IMR-90 (cell line): Measurements from ENCODE around the gene TSPAN4. TPM values are rescaled to one million over a fixed set of nuclear protein-coding genes. Genes with fewer than 3 reads are reported as not detected.
A peak's percentile ranks its signal among the peaks of the same experiment; 100 is the strongest.

Experiments
- ATAC-seq: fragments of 200-7000 bp; cut with Tn5 transposase; 2 replicates; pipeline ENCODE4 v1.9.1; 2020; ENCODE audit warnings: low read depth, mild to moderate bottlenecking, moderate library complexity
- BruUV-seq: library from RNA; stranded (reverse); fragments of 400-500 nt; replicated peaks from 2 replicates; lab custom pipeline; 2021; lab: Mats Ljungman, UMichigan
- CTCF ChIA-PET: fragments of 300-600 bp; formaldehyde crosslinking; extraction: SDS; loops from one replicate; lab custom pipeline; 2021; ENCODE audit warnings: antibody characterized with exemption; lab: Yijun Ruan, JAX
- POLR2A ChIA-PET: fragments of 300-600 bp; sonication (Branson Sonifier 250); formaldehyde crosslinking; loops from one replicate; lab custom pipeline; 2022; ENCODE audit warnings: antibody characterized with exemption; ENCODE audit not compliant: unreplicated experiment; lab: Charles Lee
- DNase-seq: peaks from one replicate; pipeline ENCODE4 v3.0.0; 2013
- H2AFZ ChIP-seq: replicated peaks from 2 replicates; pipeline ENCODE3; 2013; ENCODE audit warnings: low read length, mild to moderate bottlenecking; ENCODE audit not compliant: poor library complexity
- H2AK5ac ChIP-seq: 2 replicates; pipeline ENCODE4 v1.6.1; 2013; ENCODE audit warnings: low read depth, low read length, inconsistent platforms
- H2AK9ac ChIP-seq: replicated peaks from 2 replicates; pipeline ENCODE3; 2013; ENCODE audit warnings: mild to moderate bottlenecking, low read depth, low read length, moderate library complexity; ENCODE audit not compliant: poor library complexity
- H2BK120ac ChIP-seq: 2 replicates; pipeline ENCODE4 v1.6.1; 2013; ENCODE audit warnings: low read depth, low read length, inconsistent platforms
- H2BK15ac ChIP-seq: 3 replicates; pipeline ENCODE4 v1.6.1; 2013; ENCODE audit warnings: low read depth, low read length, inconsistent platforms
- H2BK20ac ChIP-seq: 2 replicates; pipeline ENCODE4 v1.6.1; 2013; ENCODE audit warnings: low read depth, mild to moderate bottlenecking, inconsistent platforms, low read length, moderate library complexity
- H2BK5ac ChIP-seq: 2 replicates; pipeline ENCODE4 v1.6.1; 2013; ENCODE audit warnings: mild to moderate bottlenecking, low read depth, low read length, inconsistent platforms; ENCODE audit not compliant: poor library complexity, severe bottlenecking
- H3K14ac ChIP-seq: replicated peaks from 2 replicates; pipeline ENCODE4 v1.6.1; 2013; ENCODE audit warnings: low read depth, low read length, inconsistent platforms
- H3K18ac ChIP-seq: 2 replicates; pipeline ENCODE4 v1.6.1; 2013; ENCODE audit warnings: low read depth, low read length, control low read depth
- H3K23ac ChIP-seq: 2 replicates; pipeline ENCODE4 v1.6.1; 2013; ENCODE audit warnings: low read depth, low read length, inconsistent platforms
- H3K27ac ChIP-seq: 2 replicates; pipeline ENCODE4 v1.5.1; 2013; ENCODE audit warnings: mild to moderate bottlenecking, control low read depth, low read length; ENCODE audit not compliant: insufficient read depth
- H3K27me3 ChIP-seq: 2 replicates; pipeline ENCODE4 v1.6.1; 2013; ENCODE audit warnings: low read length; ENCODE audit not compliant: control insufficient read depth, insufficient read depth
- H3K36me3 ChIP-seq: 2 replicates; pipeline ENCODE4 v1.6.1; 2013; ENCODE audit warnings: low read length, mixed read lengths; ENCODE audit not compliant: control insufficient read depth, insufficient read depth
- H3K4ac ChIP-seq: 2 replicates; pipeline ENCODE4 v1.6.1; 2013; ENCODE audit warnings: low read depth, low read length, inconsistent platforms
- H3K4me1 ChIP-seq: 2 replicates; pipeline ENCODE4 v1.6.1; 2013; ENCODE audit warnings: low read length, mixed read lengths; ENCODE audit not compliant: control insufficient read depth, insufficient read depth
- H3K4me2 ChIP-seq: 2 replicates; pipeline ENCODE4 v1.6.1; 2013; ENCODE audit warnings: low read depth, mild to moderate bottlenecking, control low read depth, low read length, moderate library complexity
- H3K4me3 ChIP-seq: 2 replicates; pipeline ENCODE4 v1.5.1; 2013; ENCODE audit warnings: low read depth, mild to moderate bottlenecking, control low read depth, low read length, moderate library complexity; ENCODE audit not compliant: insufficient read depth
- H3K56ac ChIP-seq: 2 replicates; pipeline ENCODE4 v1.6.1; 2013; ENCODE audit warnings: low read length, inconsistent platforms; ENCODE audit not compliant: insufficient read depth; ENCODE audit errors: extremely low read depth
- H3K79me1 ChIP-seq, 2 experiments: 2 replicates each; pipeline ENCODE4 v1.6.1; 2013; ENCODE audit warnings: low read length in 2 of 2, inconsistent platforms in 1 of 2, low read depth in 1 of 2
- H3K9ac ChIP-seq: 2 replicates; pipeline ENCODE4 v1.6.1; 2013; ENCODE audit warnings: low read depth, low read length, control low read depth
- H3K9me1 ChIP-seq: 2 replicates; pipeline ENCODE4 v1.6.1; 2013; ENCODE audit warnings: low read length, inconsistent platforms; ENCODE audit not compliant: insufficient read depth
- H3K9me3 ChIP-seq: 2 replicates; pipeline ENCODE4 v1.6.1; 2013; ENCODE audit warnings: low read length; ENCODE audit not compliant: control insufficient read depth, insufficient read depth
- H4K20me1 ChIP-seq: 2 replicates; pipeline ENCODE4 v1.6.1; 2013; ENCODE audit warnings: low read length, inconsistent platforms; ENCODE audit not compliant: insufficient read depth
- H4K5ac ChIP-seq: 2 replicates; pipeline ENCODE4 v1.6.1; 2013; ENCODE audit warnings: mild to moderate bottlenecking, low read depth, low read length, control low read depth
- H4K8ac ChIP-seq, 2 experiments: 2 replicates each; pipeline ENCODE4 v1.6.1; 2013; ENCODE audit warnings: low read depth in 2 of 2, low read length in 2 of 2, control low read depth in 1 of 2, inconsistent platforms in 1 of 2
- H4K91ac ChIP-seq: 2 replicates; pipeline ENCODE4 v1.6.1; 2013; ENCODE audit warnings: low read depth, low read length, inconsistent platforms; ENCODE audit not compliant: insufficient read depth
- BHLHE40 ChIP-seq: fragments of 150-350 bp; IDR thresholded peaks from 2 replicates; pipeline ENCODE4 v1.6.1; 2016; ENCODE audit warnings: mild to moderate bottlenecking, low read depth, low read length
- CEBPB ChIP-seq: IDR thresholded peaks from 2 replicates; pipeline ENCODE4 v1.6.1; 2012; ENCODE audit warnings: low read depth, low read length, improper control_type of control experiment
- CHD1 ChIP-seq: IDR thresholded peaks from 2 replicates; pipeline ENCODE4 v1.6.1; 2012; ENCODE audit warnings: low read depth, low read length, improper control_type of control experiment
- FOS ChIP-seq: fragments of 150-350 bp; IDR thresholded peaks from 2 replicates; pipeline ENCODE4 v1.6.1; 2016; ENCODE audit warnings: low read depth, low read length
- MAFK ChIP-seq: IDR thresholded peaks from 2 replicates; pipeline ENCODE4 v1.6.1; 2012; ENCODE audit warnings: low read depth, low read length, improper control_type of control experiment
- MAZ ChIP-seq: IDR thresholded peaks from 2 replicates; pipeline ENCODE4 v1.6.1; 2012; ENCODE audit warnings: low read depth, mild to moderate bottlenecking, low read length, improper control_type of control experiment, moderate library complexity, borderline replicate concordance
- MXI1 ChIP-seq: IDR thresholded peaks from 2 replicates; pipeline ENCODE4 v1.6.1; 2012; ENCODE audit warnings: low read depth, mild to moderate bottlenecking, low read length, moderate library complexity, borderline replicate concordance
- NFE2L2 ChIP-seq: fragments of 150-350 bp; IDR thresholded peaks from 2 replicates; pipeline ENCODE4 v1.6.1; 2016; ENCODE audit warnings: low read depth, mild to moderate bottlenecking, low read length
- POLR2A ChIP-seq: IDR thresholded peaks from 2 replicates; pipeline ENCODE4 v1.6.1; 2012; ENCODE audit warnings: mild to moderate bottlenecking, low read depth, low read length
- RAD21 ChIP-seq: IDR thresholded peaks from 2 replicates; pipeline ENCODE4 v1.6.1; 2012; ENCODE audit warnings: low read length, improper control_type of control experiment
- RCOR1 ChIP-seq: IDR thresholded peaks from 2 replicates; pipeline ENCODE4 v1.6.1; 2012; ENCODE audit warnings: mild to moderate bottlenecking, low read length, improper control_type of control experiment; ENCODE audit not compliant: insufficient replicate concordance
- RFX5 ChIP-seq: IDR thresholded peaks from 2 replicates; pipeline ENCODE4 v1.8.0; 2012; ENCODE audit warnings: low read depth, mild to moderate bottlenecking, low read length, moderate library complexity
- SMC3 ChIP-seq: fragments of 150-350 bp; IDR thresholded peaks from 2 replicates; pipeline ENCODE4 v1.6.1; 2016; ENCODE audit warnings: low read depth, mild to moderate bottlenecking, antibody characterized with exemption, low read length, moderate library complexity
- WGBS, 2 experiments: methylation state at CpG; one replicate each; pipeline versions ENCODE4 v1.1.5 to v1.1.7; 2013; ENCODE audit warnings: missing lambda C conversion rate in 2 of 2; ENCODE audit not compliant: insufficient read length in 1 of 2; ENCODE audit errors: extremely low coverage in 2 of 2; 5-methylcytosine and 5-hydroxymethylcytosine counted together
- dilution Hi-C: fragments of 300-500 bp; cut with HindIII; formaldehyde crosslinking; loops from one replicate; pipeline ENCODE4 v1.14.3; 2018; ENCODE audit warnings: low sequenced_read_pairs; ENCODE audit not compliant: unreplicated experiment
- in situ Hi-C: fragments of 300-500 bp; cut with MboI; formaldehyde crosslinking; loops from 3 replicates; pipeline ENCODE4 v1.14.3; 2019; ENCODE audit warnings: low sequenced_read_pairs, inconsistent platforms, mixed read lengths
- intact Hi-C: fragments of 100-400 bp; cut with micrococcal nuclease; formaldehyde crosslinking; loops from 2 replicates; pipeline ENCODE4 v1.10.0; 2022
- polyA plus RNA-seq, 3 experiments: library from polyadenylated mRNA; depleted of rRNA; stranded (reverse); fragments of >200 nt; gene quantifications; 2 replicates each; pipeline ENCODE4 v1.2.3, GENCODE V29; 2012; ENCODE audit warnings: low replicate concordance in 1 of 3
- total RNA-seq: library from RNA; depleted of rRNA; stranded (reverse); fragments of >200 nt; gene quantifications from 2 replicates; pipeline ENCODE4 v1.2.3, GENCODE V29; 2012
- TF ChIP-seq, protein P1 (sequence below): conservative IDR thresholded peaks from 2 replicates; pipeline ENCODE4 v1.5.1; 2012; ENCODE audit warnings: mild to moderate bottlenecking, low read depth, low read length, improper control_type of control experiment
- TF ChIP-seq, protein P2 (sequence below): fragments of 150-350 bp; IDR thresholded peaks from 2 replicates; pipeline ENCODE4 v1.6.1; 2017; ENCODE audit warnings: mild to moderate bottlenecking, antibody characterized with exemption, low read length, low read depth

The TSPAN4 gene
- total and polyA plus RNA-seq, 2 of the 4 experiments (the other 2 are of a cell fraction) = 161 to 293 TPM

DNA sequence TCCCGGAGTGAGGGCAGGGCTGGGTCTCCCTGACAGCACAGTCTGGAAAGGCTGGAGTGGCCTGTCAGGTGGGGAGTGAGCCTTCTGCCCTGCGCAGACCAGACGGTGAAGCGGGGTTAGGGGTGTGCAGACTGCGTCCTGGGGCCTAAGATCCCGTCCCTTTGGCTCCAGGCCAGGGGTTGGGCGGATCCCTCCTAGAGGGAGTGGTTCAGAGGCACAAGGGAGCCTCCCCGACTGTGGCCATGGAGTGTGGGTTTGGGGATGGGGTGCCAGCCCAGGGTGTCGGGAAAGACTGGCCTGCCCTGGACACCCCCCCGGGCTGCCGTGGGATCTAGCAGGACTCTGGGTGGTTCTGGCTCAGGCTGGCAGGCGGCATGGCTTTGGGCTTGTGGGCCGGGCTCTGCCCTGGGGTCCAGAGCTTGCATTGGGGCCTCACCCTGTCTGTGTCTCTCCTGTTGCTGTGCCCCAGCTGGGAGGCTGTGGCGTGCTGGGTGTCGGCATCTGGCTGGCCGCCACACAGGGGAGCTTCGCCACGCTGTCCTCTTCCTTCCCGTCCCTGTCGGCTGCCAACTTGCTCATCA is 19.5 kb downstream of the TSPAN4 start:
- ATAC-seq = no peak
- BruUV-seq = no TSS peak
- WGBS, 2 experiments = 71% methylated on average over 16 of the region's 20 CpGs; no CpG with 5 or more reads in 1 of the 2 experiments

More for the DNA sequence above, 19.5 kb downstream of the TSPAN4 start:
- Histone ChIP-seq H4K8ac (no peak overlapping the region), H3K4ac (no peak overlapping the region), H3K27ac (no peak overlapping the region), H3K4me3 (no peak overlapping the region), H4K91ac (no peak overlapping the region), H2BK15ac (no peak overlapping the region), H2AK9ac (peak overlapping the region; percentile 76), H4K5ac (no peak overlapping the region), H2AK5ac (no peak overlapping the region), H3K9me3 (no peaks in the 10 kb centered on the region), H3K9ac (no peak overlapping the region), H2AFZ (peak overlapping the region; percentile 43), H3K56ac (no peak overlapping the region), H3K18ac (no peak overlapping the region), H3K14ac (no peak overlapping the region), H4K20me1 (peaks cover 59% of the 10 kb centered on the region), H2BK5ac (no peak overlapping the region), H3K23ac (no peak overlapping the region), H3K27me3 (no peaks in the 10 kb centered on the region), H3K4me2 (no peak overlapping the region), H2BK20ac (no peak overlapping the region), H2BK120ac (no peak overlapping the region), H3K79me1 (peaks cover 24 to 65% of the 10 kb centered on the region in 2 experiments; a peak in 3 of 4 replicates), H3K4me1 (peaks cover 12% of the 10 kb centered on the region), H3K36me3 (peaks cover 35% of the 10 kb centered on the region; the same call in 1 of the 2 replicates), H3K9me1 (peaks cover 3% of the 10 kb centered on the region; the same call in 1 of the 2 replicates)
- dilution Hi-C loops = no loop called here
- TF ChIP-seq SMC3 (no peak), MAZ (no peak), MAFK (no peak), MXI1 (no peak), NFE2L2 (no peak), RCOR1 (no peak), CEBPB (no peak), BHLHE40 (no peak), RAD21 (no peak), RFX5 (no peak), FOS (no peak), CHD1 (no peak), POLR2A (no peak)
- TF ChIP-seq, protein P1, sequence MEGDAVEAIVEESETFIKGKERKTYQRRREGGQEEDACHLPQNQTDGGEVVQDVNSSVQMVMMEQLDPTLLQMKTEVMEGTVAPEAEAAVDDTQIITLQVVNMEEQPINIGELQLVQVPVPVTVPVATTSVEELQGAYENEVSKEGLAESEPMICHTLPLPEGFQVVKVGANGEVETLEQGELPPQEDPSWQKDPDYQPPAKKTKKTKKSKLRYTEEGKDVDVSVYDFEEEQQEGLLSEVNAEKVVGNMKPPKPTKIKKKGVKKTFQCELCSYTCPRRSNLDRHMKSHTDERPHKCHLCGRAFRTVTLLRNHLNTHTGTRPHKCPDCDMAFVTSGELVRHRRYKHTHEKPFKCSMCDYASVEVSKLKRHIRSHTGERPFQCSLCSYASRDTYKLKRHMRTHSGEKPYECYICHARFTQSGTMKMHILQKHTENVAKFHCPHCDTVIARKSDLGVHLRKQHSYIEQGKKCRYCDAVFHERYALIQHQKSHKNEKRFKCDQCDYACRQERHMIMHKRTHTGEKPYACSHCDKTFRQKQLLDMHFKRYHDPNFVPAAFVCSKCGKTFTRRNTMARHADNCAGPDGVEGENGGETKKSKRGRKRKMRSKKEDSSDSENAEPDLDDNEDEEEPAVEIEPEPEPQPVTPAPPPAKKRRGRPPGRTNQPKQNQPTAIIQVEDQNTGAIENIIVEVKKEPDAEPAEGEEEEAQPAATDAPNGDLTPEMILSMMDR = no peak
- TF ChIP-seq, protein P2, sequence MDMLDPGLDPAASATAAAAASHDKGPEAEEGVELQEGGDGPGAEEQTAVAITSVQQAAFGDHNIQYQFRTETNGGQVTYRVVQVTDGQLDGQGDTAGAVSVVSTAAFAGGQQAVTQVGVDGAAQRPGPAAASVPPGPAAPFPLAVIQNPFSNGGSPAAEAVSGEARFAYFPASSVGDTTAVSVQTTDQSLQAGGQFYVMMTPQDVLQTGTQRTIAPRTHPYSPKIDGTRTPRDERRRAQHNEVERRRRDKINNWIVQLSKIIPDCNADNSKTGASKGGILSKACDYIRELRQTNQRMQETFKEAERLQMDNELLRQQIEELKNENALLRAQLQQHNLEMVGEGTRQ = no peak
- ChIA-PET POLR2A (no interaction called here), CTCF (no interaction called here)
- no peak for DNase-seq
- in situ Hi-C loops = no loop called here
- intact Hi-C loops = no loop called here
